Fibroblast of pulmonary artery (primary cell): Measurements from ENCODE around the gene LILRA6.
"Not testable (repeated sequence)": the region's sequence is repeated elsewhere in the genome, so short reads cannot be mapped to it uniquely, and the experiment has no call there.

Source experiments
- DNase-seq: peaks from one replicate; pipeline ENCODE4 v3.0.0-alpha.2; 2010; ENCODE audit warnings: low read depth
- H3K4me3 ChIP-seq: replicated peaks from 2 replicates; pipeline ENCODE4 v1.5.1; 2011; ENCODE audit warnings: low read depth, mild to moderate bottlenecking, control low read depth, low read length, moderate library complexity
- TF ChIP-seq, protein P1 (sequence below): IDR thresholded peaks from 2 replicates; pipeline ENCODE4 v1.5.1; 2011; ENCODE audit warnings: mild to moderate bottlenecking, control low read depth, low read length, inconsistent platforms; ENCODE audit errors: missing control alignments

Gene LILRA6

DNA sequence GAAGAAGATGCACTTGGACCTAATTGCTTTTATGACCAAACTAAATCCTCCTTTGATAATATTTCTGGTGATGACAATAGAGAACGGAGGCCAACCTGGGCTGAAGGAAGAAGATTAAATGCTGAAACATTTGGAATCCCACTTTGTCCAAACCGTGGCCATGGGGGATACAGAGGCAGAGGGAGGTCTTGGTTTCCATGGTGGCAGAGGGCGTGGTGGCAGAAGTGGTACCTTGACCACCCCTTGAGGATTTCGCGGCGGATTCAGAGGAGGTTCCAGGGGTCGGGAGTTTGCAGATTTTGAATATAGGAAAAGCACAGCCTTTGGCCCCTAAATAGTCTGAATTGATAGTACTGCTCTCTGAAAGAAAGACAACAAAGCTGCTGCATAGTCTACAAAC lies 12.6 kb downstream of the LILRA6 start:
- DNase-seq, result no peak
- TF ChIP-seq, protein P1, sequence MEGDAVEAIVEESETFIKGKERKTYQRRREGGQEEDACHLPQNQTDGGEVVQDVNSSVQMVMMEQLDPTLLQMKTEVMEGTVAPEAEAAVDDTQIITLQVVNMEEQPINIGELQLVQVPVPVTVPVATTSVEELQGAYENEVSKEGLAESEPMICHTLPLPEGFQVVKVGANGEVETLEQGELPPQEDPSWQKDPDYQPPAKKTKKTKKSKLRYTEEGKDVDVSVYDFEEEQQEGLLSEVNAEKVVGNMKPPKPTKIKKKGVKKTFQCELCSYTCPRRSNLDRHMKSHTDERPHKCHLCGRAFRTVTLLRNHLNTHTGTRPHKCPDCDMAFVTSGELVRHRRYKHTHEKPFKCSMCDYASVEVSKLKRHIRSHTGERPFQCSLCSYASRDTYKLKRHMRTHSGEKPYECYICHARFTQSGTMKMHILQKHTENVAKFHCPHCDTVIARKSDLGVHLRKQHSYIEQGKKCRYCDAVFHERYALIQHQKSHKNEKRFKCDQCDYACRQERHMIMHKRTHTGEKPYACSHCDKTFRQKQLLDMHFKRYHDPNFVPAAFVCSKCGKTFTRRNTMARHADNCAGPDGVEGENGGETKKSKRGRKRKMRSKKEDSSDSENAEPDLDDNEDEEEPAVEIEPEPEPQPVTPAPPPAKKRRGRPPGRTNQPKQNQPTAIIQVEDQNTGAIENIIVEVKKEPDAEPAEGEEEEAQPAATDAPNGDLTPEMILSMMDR, result no peak
- no peak overlapping the region for H3K4me3 ChIP-seq

DNA sequence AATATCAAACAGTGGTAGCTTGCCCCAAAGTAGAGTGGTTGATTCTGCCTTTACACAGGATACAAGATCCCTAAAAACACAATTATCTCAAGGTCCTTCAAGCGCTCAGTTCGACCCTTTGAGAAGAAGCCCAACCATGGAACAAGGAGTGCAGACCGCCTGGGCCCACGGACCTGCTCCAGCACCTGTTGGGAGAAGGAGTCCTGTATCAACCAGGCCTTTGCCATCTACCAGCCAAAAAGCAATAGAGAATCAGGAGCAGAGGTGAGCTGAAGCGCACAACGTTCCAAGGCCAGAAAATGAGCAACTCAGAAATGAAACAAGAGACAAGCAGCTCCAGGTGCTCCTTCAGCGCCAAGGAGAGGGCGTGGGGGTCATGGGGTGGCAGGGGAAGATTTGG lies 13.4 kb downstream of the LILRA6 start:
- TF ChIP-seq, protein P1, result no peak
- no peak for DNase-seq
- no peak overlapping the region for H3K4me3 ChIP-seq

DNA sequence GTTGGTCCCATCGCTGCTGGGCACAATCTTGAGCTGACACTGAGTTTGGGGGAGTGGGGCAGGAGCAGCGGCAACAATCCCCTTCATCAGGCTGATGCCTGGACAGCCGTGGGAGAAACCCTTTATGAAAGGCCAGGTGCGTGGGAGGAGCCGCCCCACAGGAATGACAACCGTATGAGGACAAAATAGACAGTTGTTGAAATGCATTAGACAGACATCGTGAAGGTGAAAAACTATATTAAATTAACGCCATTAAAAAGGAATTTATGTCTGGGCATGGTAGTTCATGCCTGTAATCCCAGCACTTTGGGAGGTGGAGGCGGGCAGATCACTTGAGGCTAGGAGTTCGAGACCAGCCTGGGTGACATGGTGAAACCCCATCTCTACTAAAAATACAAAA lies 18.0 kb downstream of the LILRA6 start:
- not testable (repeated sequence) for H3K4me3 ChIP-seq, DNase-seq

DNA sequence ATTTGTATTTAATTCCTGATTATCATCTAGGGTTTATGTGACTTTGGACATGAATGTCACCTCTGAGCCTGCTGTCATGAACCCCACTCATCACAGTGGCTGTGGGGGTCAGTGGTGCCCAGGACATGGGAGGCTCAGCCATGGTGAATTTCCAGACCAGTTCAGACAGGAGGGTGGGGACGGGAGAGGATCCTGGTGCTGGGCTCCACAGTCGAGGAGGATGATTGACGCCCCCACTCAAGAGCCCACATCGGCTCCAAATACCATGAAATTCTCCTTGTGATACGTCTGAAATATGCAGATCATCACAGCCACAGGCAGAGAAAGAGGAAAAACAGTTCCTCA lies 18.7 kb downstream of the LILRA6 start:
- DNase-seq, H3K4me3 ChIP-seq: not testable (repeated sequence)

DNA sequence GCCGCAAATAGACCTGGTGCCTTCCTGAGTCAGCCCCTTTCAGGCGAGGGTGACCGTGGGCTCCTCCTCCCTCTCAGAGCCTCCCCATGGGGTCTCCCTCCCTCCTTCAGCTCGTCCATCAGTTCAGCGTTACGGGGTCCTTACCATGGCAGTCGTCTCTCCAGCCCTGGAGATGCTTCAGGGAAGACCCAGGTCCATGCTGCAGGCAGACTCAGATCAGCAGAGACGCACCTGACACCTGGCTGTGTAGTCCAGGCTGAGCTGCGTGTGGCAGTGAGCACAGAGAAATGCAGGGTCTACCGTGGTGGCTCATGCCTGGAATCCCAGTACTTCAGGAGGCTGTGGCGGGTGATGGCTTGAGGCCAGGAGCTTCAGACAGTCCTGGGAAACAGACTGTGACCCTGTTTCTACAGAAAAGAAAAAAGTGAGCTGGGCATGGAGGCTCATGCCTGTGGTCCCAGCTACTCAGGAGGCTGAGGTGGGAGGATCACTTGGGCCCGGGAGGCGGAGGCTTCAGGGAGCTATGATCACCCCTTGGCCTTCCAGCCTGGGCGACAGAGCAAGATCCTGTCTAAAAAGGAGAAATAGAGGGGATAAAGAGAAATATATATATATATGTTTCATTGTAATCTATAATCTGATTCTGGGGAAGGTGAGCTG lies 19.2 kb downstream of the LILRA6 start:
- H3K4me3 ChIP-seq, DNase-seq: not testable (repeated sequence)

DNA sequence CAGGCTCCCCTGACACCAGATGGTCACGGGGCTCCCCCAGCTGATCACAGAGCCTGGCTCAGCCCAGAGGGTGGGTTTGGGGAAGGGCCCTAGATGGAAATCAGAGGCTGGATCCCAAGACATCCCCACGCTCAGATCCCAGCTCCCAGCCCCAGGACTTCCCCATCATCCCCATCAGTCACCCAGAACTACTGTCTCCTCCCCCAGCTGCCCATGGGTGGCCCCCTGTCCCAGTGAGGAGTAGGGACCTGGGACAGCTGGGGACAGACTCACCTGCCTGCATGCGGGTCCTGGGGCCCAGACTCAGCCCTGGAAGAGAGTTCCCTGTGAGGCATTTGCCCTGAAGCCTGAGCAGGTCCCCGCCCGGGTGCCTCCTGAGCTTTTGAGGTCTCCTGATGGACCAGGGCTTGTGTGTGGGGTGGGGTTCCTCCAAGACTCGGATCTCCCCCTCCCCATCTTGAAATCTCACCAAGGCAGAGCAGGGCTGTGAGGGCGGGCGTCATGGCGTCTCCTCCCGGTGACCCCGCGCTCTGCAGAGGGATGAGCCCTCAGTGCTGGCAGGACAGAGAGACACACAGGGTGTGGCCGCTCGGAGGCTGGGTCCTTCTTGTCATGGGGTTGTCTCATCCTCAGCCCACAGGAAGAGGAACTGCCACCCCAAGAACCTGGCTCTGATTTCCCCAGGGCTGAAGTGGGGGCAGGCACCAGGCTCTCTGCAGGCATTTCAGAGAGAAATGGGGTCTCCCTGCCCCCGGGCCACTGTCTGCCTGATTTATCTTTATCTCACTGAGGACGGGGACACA lies 19.9 kb downstream of the LILRA6 start, which contains the start of gene LILRB3:
Gene LILRB3, minus strand, starts transcription at position 534 of the 803 bp plus-strand sequence. Its CDS starts 31 bp downstream, at position 503.
- DNase-seq, H3K4me3 ChIP-seq: not testable (repeated sequence)

DNA sequence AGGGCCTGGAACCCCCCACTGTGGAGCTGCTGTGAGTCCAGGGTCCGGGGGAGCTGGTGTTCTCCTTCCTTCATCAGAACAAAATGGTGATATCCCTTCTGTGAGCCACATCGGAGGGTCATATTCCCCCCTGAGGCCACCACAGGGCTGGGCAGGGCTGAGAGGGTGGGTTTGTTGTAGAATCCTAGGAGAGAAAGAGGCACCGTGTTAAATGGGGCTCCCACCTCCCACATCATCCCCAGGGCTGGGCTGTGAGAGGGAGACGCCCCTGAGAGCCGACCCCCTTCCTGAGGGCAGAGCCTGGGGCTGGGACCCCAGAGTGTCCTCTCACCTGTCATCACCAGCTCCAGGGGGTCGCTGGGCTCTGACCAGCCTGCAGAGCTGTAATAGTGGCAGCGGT lies 20.6 kb downstream of the LILRA6 start:
- DNase-seq, H3K4me3 ChIP-seq: not testable (repeated sequence)

DNA sequence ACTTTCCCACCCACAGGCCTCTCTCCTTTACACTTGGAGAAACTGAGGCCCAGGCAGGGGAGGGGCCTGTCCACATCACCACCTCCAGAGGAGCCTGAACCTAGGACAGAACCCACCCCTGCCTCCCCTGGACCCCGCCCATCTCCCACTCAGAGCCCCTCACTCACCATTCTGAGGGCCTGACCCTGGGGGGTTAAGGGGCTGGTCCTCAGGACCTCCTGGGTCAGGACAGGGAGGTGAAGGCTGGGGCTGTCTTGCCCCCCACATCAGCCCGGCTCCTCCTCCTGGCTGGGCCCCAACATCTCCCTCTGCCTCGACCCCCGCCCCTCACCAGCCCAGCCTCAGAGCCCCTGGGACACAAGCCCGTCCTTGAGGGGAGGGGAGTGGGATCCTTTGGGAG lies 22.9 kb downstream of the LILRA6 start:
- DNase-seq, result not testable (repeated sequence)

DNA sequence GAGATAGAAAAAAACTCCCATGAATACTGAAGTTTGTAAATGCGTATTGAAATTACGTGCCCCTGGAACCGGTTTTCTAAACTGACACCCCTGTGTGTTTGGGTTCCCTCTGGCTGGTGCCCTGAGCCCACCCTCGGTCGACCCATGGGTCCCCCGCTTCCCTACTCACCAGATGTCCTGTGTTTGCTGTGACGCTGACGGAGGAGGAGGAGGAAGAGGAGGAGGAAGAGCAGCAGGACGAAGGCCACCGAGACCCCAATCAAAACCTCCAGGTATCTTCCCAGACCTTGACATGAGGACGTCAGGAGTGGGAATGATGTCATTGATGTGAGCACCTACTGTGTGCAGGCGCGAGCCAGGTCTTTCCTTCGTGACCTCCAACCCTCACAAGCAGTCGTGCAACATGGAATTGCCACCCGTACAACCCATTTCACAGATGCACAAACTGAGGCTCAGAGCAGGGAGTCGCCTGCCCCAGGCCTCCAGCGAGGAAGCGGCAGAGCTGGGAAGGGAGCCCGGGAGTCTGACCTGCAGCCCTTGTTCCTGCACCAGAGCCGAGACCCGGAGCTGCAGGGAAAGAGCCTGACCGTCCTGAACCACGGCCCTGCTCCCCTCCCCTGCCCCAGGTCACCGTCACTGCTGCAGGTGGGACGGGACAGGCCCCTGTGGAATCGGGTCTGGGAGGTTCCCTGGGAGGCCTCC lies 23.5 kb downstream of the LILRA6 start:
- no peak overlapping the region for H3K4me3 ChIP-seq
- no peak for DNase-seq
- TF ChIP-seq, protein P1, result no peak

More for the DNA sequence above, 22.9 kb downstream of the LILRA6 start:
- not testable (repeated sequence) for H3K4me3 ChIP-seq

DNA sequence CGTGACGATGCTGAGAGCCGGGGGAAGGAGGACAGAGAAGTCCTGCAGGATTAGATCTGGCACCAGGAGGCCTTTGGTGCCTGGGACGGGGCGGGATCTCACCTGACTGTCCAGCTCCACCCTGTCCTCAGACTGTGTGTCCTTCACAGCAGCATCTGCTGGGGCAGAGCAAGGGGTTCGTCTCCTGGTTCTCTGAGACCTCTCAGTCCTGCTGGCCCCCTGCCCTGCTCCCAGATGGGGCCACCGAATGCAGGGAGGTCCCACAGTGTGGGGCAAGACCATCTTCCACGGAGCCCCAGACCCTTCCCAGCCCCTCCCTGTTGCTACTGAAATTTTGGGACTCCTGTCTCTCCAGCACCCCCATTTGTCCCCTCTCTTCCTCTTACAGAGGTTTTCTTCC lies 24.3 kb downstream of the LILRA6 start:
- TF ChIP-seq, protein P1, result no peak
- no peak for DNase-seq
- no peak overlapping the region for H3K4me3 ChIP-seq

DNA sequence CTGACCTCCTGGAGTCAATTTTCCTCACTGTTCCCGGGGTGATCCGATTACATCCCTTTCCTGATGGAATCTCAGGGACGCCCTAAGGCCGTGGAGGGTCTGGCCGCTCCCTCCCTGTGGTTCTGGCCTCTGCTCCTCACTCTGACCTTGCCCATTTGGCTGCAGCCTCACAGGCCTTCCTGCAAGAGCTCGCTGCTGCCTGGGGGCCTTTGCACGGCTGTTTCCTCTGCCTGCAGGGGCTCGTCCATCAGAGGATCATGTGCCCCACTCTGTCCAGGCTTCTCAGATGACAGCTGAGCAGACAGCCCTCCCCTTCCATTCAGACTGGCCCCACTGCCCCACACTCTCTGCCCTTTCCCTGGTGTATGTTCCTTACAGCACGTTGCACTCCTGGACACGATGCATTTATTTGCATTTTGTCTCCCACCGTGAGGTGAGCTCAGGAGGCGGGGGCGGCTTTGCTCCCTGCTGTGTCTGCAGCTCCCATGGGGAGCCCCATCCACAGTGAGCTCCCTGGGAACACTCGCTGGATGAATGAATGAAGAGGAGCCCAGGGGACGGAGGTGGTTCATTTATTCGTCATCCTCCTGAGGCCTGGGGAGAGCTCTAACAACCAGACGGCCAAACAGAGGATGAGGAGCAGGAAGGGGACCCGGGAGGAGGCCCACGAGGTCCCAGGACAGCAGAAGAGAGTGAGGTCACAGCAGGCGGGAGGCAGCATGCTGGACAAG lies 24.9 kb downstream of the LILRA6 start:
- H3K4me3 ChIP-seq, result not testable (repeated sequence)

More for the DNA sequence above, 24.9 kb downstream of the LILRA6 start:
- not testable (repeated sequence) for DNase-seq
